ENCODE data around the gene CDK15. TPM values are rescaled to one million over a fixed set of nuclear protein-coding genes. Genes with fewer than 3 reads are reported as not detected.

CDK15 gene
- total RNA-seq, 3 donors from 2014 or later, result 0.33 to 4.6 (median 2.2) TPM

- Histone ChIP-seq H3K9me3 (no peaks in the 10 kb centered on the region), H3K27me3 (no peaks in the 10 kb centered on the region), H3K27ac (peak overlapping the region; percentile 85), H3K4me3 (no peak overlapping the region), H3K4me1 (no peaks in the 10 kb centered on the region), H3K36me3 (no peaks in the 10 kb centered on the region)
- TF ChIP-seq POLR2A (IDR thresholded peaks at IDR 0.05) (no peak), CTCF (IDR thresholded peaks at IDR 0.05) (no peak), POLR2AphosphoS5 (IDR thresholded peaks at IDR 0.05) (peak in 1 of 3 donors; percentile 32)
- peak in 1 of 2 donors; percentile 83 for DNase-seq (ENCODE audit: low spot score in 2 of 2)
- intact Hi-C loops (cut with DNase I; ENCODE audit: low total_unique reads), result no loop called here
Measured at GRCh38 chr2:201933792-201934237, 127.5 kb downstream of the CDK15 start.

- H3K27ac ChIP-seq, result no peak overlapping the region
- no peak for DNase-seq (ENCODE audit: low spot score in 2 of 2)
- H3K4me3 ChIP-seq, result no peak overlapping the region
- TF ChIP-seq POLR2A (IDR thresholded peaks at IDR 0.05) (no peak), CTCF (IDR thresholded peaks at IDR 0.05) (no peak), POLR2AphosphoS5 (IDR thresholded peaks at IDR 0.05) (no peak)
- H3K9me3 ChIP-seq, result no peaks in the 10 kb centered on the region
- intact Hi-C loops (cut with DNase I; ENCODE audit: low total_unique reads), result no loop called here
- no peaks in the 10 kb centered on the region for H3K36me3 ChIP-seq
- no peaks in the 10 kb centered on the region for H3K4me1 ChIP-seq
- H3K27me3 ChIP-seq, result no peaks in the 10 kb centered on the region
Measured at GRCh38 chr2:201936817-201937216, 130.5 kb downstream of the CDK15 start.

- H3K4me3 ChIP-seq, result no peak overlapping the region
- no peaks in the 10 kb centered on the region for H3K9me3 ChIP-seq
- no peaks in the 10 kb centered on the region for H3K27me3 ChIP-seq
- H3K36me3 ChIP-seq, result no peaks in the 10 kb centered on the region
- no peaks in the 10 kb centered on the region for H3K4me1 ChIP-seq
- intact Hi-C loops (cut with DNase I; ENCODE audit: low total_unique reads), result no loop called here
- TF ChIP-seq POLR2A (IDR thresholded peaks at IDR 0.05) (no peak), POLR2AphosphoS5 (IDR thresholded peaks at IDR 0.05) (no peak), CTCF (IDR thresholded peaks at IDR 0.05) (no peak)
- DNase-seq (ENCODE audit: low spot score in 2 of 2), result no peak
- no peak overlapping the region for H3K27ac ChIP-seq
Measured at GRCh38 chr2:201937343-201937742, 131.0 kb downstream of the CDK15 start.

- intact Hi-C loops (cut with DNase I; ENCODE audit: low total_unique reads), result no loop called here
- no peak for DNase-seq (ENCODE audit: low spot score in 2 of 2)
Measured at GRCh38 chr2:201938156-201938775, 131.9 kb downstream of the CDK15 start.

More at GRCh38 chr2:201938156-201938775, 131.9 kb downstream of the CDK15 start:
- H3K27me3 ChIP-seq, result no peaks in the 10 kb centered on the region
- no peaks in the 10 kb centered on the region for H3K36me3 ChIP-seq
- no peak overlapping the region for H3K27ac ChIP-seq
- H3K4me3 ChIP-seq, result no peak overlapping the region
- TF ChIP-seq POLR2AphosphoS5 (IDR thresholded peaks at IDR 0.05) (no peak), POLR2A (IDR thresholded peaks at IDR 0.05) (no peak), CTCF (IDR thresholded peaks at IDR 0.05) (no peak)
- H3K4me1 ChIP-seq, result no peaks in the 10 kb centered on the region
- H3K9me3 ChIP-seq, result no peaks in the 10 kb centered on the region
